Neutrophil (primary cell): ENCODE data around the gene TRPT1.

Source experiments
- H3K27ac ChIP-seq: fragments of 200-600 bp; sonication (generic); 2 replicates; pipeline ENCODE4 v1.5.1; 2016; ENCODE audit warnings: mild to moderate bottlenecking, moderate library complexity
- H3K27me3 ChIP-seq: fragments of 200-600 bp; sonication (generic); 2 replicates; pipeline ENCODE4 v1.6.0; 2016; ENCODE audit warnings: mild to moderate bottlenecking
- H3K36me3 ChIP-seq: fragments of 200-600 bp; sonication (generic); 2 replicates; pipeline ENCODE4 v1.5.1; 2017
- H3K4me1 ChIP-seq, 2 experiments: fragments of 200-600 bp in 1 of 2; sonication (generic) in 1 of 2; 1 replicate in 1 of 2; 2 replicates in 1 of 2; pipeline versions ENCODE4 v1.5.1 to v1.6.1; 2013 to 2016; ENCODE audit warnings: low read depth in 1 of 2, low read length in 1 of 2, mild to moderate bottlenecking in 1 of 2, moderate library complexity in 1 of 2; ENCODE audit not compliant: control insufficient read depth in 1 of 2, insufficient read depth in 1 of 2
- H3K4me3 ChIP-seq, 2 experiments: fragments of 200-600 bp in 1 of 2; sonication (generic) in 1 of 2; 1 replicate in 1 of 2; 2 replicates in 1 of 2; pipeline ENCODE4 v1.5.1; 2013 to 2016; ENCODE audit warnings: low read depth in 1 of 2, low read length in 1 of 2, mild to moderate bottlenecking in 1 of 2, moderate library complexity in 1 of 2
- H3K9me3 ChIP-seq: fragments of 200-600 bp; sonication (generic); 2 replicates; pipeline ENCODE4 v1.5.1; 2016
- TF ChIP-seq, protein P1 (sequence below): fragments of 200-600 bp; sonication (generic); IDR thresholded peaks from 2 replicates; pipeline ENCODE4 v1.5.1; 2016; ENCODE audit warnings: antibody characterized with exemption

TRPT1 gene

GRCh38 chr11:64268025-64268892, 42.3 kb upstream of the TRPT1 start:
- TF ChIP-seq, protein P1, sequence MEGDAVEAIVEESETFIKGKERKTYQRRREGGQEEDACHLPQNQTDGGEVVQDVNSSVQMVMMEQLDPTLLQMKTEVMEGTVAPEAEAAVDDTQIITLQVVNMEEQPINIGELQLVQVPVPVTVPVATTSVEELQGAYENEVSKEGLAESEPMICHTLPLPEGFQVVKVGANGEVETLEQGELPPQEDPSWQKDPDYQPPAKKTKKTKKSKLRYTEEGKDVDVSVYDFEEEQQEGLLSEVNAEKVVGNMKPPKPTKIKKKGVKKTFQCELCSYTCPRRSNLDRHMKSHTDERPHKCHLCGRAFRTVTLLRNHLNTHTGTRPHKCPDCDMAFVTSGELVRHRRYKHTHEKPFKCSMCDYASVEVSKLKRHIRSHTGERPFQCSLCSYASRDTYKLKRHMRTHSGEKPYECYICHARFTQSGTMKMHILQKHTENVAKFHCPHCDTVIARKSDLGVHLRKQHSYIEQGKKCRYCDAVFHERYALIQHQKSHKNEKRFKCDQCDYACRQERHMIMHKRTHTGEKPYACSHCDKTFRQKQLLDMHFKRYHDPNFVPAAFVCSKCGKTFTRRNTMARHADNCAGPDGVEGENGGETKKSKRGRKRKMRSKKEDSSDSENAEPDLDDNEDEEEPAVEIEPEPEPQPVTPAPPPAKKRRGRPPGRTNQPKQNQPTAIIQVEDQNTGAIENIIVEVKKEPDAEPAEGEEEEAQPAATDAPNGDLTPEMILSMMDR = no peak
- Histone ChIP-seq H3K27me3 (no peaks in the 10 kb centered on the region), H3K36me3 (peaks cover 33% of the 10 kb centered on the region), H3K4me1 (peaks cover 36% of the 10 kb centered on the region in 2 experiments), H3K27ac (peak overlapping the region; percentile 98), H3K4me3 (peak overlapping the region; percentile 96 to 99), H3K9me3 (no peaks in the 10 kb centered on the region)

- peaks cover 36% of the 10 kb centered on the region in 2 experiments for H3K4me1 ChIP-seq
- H3K27ac ChIP-seq = peak overlapping the region; percentile 98
- H3K9me3 ChIP-seq = no peaks in the 10 kb centered on the region
- TF ChIP-seq, protein P1 = no peak
- peak overlapping the region in 1 of 2 experiments; percentile 99 for H3K4me3 ChIP-seq
- H3K27me3 ChIP-seq = no peaks in the 10 kb centered on the region
- peaks cover 42% of the 10 kb centered on the region for H3K36me3 ChIP-seq
These were observed 41.4 kb upstream of the TRPT1 start for GRCh38 chr11:64267207-64267945.

GRCh38 chr11:64266339-64266738, 40.4 kb upstream of the TRPT1 start:
- Histone ChIP-seq H3K4me3 (no peak overlapping the region), H3K27me3 (no peaks in the 10 kb centered on the region), H3K36me3 (peaks cover 52% of the 10 kb centered on the region), H3K4me1 (peaks cover 27 to 28% of the 10 kb centered on the region in 2 experiments), H3K27ac (no peak overlapping the region), H3K9me3 (no peaks in the 10 kb centered on the region)
- TF ChIP-seq, protein P1 = no peak

DNA sequence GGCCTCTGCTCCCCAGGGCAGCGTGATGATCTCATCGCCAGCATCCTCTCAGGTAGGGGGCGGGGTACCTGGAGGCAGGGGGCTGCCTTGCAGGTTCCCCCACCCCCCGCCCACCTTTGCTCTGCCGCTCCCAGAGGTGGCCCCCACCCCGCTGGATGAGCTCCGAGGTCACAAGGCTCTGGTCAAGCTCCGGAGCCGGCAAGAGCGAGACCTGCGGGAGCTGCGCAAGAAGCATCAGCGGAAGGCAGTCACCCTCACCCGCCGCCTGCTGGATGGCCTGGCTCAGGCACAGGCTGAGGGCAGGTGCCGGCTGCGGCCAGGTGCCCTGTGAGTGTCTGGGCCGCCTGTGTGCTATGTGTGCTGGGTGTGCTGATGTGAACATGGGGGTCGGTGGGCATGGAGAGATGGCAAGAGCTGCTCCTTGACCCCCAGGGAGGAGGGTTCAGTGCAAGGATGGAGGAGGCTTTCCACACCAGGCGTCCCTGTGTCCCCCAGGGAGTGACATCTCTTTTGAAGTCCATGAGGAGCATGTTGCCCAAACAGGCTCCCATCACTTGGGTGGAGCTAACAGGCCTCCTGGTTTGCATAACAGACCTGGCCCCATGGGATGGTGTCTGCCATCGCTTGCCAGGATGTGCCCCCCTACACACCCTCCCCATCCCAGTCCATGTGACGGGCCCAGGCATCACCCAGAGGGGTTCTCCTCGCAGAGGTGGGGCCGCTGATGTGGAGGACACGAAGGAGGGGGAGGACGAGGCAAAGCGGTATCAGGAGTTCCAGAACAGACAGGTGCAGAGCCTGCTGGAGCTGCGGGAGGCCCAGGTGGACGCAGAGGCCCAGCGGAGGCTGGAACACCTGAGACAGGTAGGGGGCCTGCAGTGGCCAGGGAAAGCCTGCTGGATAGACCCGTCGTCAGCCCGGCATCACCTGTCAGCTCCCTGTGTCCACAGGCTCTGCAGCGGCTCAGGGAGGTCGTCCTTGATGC, 39.5 kb upstream of the TRPT1 start:
- Histone ChIP-seq H3K9me3 (no peaks in the 10 kb centered on the region), H3K4me3 (no peak overlapping the region), H3K27me3 (no peaks in the 10 kb centered on the region), H3K27ac (no peak overlapping the region), H3K4me1 (peaks cover 22 to 24% of the 10 kb centered on the region in 2 experiments), H3K36me3 (peaks cover 52% of the 10 kb centered on the region)
- TF ChIP-seq, protein P1 = no peak

GRCh38 chr11:64264371-64264852, 38.4 kb upstream of the TRPT1 start:
- no peaks in the 10 kb centered on the region for H3K9me3 ChIP-seq
- H3K4me3 ChIP-seq = no peak overlapping the region
- TF ChIP-seq, protein P1 = no peak
- no peak overlapping the region for H3K27ac ChIP-seq
- peaks cover 18 to 19% of the 10 kb centered on the region in 2 experiments for H3K4me1 ChIP-seq
- peaks cover 53% of the 10 kb centered on the region for H3K36me3 ChIP-seq
- no peaks in the 10 kb centered on the region for H3K27me3 ChIP-seq
